GM12873 (cell line): ENCODE measurements around the gene PAQR9.

Source experiments
- TF ChIP-seq, protein P1 (sequence below): IDR thresholded peaks from 2 replicates; pipeline ENCODE4 v1.5.1; 2012; ENCODE audit warnings: low read depth, mild to moderate bottlenecking, moderate library complexity, low read length, control low read depth; ENCODE audit not compliant: insufficient read depth; ENCODE audit errors: missing control alignments

The PAQR9 gene

GRCh38 chr3:142960322-142960850 lies 3.1 kb downstream of the PAQR9 start:
- TF ChIP-seq, protein P1, sequence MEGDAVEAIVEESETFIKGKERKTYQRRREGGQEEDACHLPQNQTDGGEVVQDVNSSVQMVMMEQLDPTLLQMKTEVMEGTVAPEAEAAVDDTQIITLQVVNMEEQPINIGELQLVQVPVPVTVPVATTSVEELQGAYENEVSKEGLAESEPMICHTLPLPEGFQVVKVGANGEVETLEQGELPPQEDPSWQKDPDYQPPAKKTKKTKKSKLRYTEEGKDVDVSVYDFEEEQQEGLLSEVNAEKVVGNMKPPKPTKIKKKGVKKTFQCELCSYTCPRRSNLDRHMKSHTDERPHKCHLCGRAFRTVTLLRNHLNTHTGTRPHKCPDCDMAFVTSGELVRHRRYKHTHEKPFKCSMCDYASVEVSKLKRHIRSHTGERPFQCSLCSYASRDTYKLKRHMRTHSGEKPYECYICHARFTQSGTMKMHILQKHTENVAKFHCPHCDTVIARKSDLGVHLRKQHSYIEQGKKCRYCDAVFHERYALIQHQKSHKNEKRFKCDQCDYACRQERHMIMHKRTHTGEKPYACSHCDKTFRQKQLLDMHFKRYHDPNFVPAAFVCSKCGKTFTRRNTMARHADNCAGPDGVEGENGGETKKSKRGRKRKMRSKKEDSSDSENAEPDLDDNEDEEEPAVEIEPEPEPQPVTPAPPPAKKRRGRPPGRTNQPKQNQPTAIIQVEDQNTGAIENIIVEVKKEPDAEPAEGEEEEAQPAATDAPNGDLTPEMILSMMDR = no peak

- TF ChIP-seq, protein P1 = no peak
These were observed 4.8 kb downstream of the PAQR9 start for GRCh38 chr3:142958707-142959106.

GRCh38 chr3:142953443-142953842 lies 10.0 kb downstream of the PAQR9 start:
- TF ChIP-seq, protein P1 = no peak

GRCh38 chr3:142952272-142953193 lies 10.9 kb downstream of the PAQR9 start:
- TF ChIP-seq, protein P1 = no peak

DNA sequence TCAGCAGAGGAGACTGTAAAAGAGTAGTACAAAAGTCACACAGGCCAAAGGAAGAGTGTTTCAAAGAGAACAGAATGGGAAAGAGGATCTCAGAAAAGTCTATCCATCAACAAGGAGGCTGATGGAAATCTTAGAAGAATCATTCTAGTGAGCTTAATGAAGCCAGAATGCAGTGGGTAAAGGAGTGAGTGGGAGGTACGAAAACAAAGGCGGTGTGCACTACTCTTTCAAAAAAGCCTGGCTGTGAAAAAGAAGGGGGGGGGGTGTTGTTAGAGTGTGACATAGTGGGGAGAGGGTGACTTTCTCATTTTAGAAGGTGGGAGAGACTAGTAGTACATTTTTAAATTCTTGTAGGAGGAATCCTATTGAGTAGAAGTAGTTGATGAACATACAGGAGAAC lies 11.7 kb downstream of the PAQR9 start:
- TF ChIP-seq, protein P1 = no peak

DNA sequence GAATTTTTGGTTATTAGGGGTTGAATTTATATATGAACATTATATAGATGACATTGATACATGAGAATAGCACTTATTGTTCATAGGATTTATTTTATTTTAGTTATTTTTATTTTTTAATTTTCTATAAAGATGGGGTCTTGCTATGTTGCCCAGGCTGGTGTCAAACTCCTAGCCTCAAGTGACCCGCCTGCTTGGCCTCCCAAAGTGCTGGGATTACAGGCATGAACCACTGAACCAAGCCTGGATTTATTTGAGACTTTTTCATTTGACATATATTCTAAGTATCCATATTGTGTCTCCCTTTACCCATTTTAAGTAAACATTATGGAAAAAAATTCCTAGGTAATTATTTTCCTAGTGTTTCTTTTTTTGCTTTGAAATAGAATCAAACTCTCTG lies 12.5 kb downstream of the PAQR9 start:
- TF ChIP-seq, protein P1 = no peak

GRCh38 chr3:142947799-142948575 lies 15.5 kb downstream of the PAQR9 start:
- TF ChIP-seq, protein P1 = no peak
